HG02642 (cell line): ENCODE results near the gene ZNF205.
"Not testable (repeated sequence)": the region's sequence is repeated elsewhere in the genome, so short reads cannot be mapped to it uniquely, and the experiment has no call there.

ENCODE experiments used
- ATAC-seq: cut with Tn5 transposase; IDR thresholded peaks from one replicate; pipeline ENCODE4 v1.9.1; 2021; ENCODE audit warnings: mild to moderate bottlenecking; ENCODE audit not compliant: unreplicated experiment, poor library complexity

The ZNF205 gene

DNA sequence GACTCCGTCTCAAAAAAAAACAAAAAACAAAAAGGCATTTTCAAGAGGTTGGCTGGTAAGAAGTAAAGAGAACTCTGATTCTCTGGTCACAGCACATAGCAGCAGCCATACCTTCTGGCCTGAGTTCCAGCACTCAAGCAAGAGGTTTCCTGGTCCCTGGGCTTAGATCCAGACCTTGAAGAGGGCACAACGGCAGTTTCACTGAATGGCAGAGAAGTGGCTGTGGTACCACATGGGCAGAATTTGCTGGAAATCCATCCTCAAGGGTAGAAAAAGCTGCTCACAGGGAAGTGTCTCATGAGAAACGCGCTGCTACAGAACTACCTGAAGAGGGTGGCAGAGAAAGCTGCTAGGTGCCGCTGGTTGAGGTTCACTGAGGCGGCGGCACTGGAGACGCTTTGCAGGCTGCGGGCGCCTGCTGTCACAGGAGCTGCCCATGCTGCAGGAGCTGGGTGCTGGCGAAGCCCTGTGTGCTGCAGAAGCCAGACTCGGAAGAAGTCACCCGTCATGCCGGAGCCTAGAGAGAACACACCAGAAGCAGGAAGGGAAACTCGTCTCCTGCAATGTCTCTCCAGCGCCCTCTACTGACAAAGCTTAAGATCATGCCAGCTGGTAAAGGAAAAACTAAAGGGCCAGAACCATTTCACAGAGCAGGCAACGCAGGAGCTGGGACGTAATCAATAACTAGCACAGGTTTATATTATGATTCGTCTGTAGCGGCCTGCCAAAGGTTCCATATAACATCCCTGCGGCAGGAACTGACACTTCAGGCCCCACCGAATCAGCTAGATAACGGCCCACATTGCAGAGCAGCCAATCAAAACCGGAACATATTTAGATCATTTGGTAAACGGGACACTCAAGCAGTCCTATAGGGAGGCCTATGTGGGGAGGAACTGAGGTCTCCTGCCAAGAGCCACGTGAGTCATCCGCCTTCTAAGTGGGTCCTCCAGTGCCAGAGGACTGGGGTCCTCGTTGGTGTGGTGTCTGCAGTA, 17.0 kb downstream of the ZNF205 start:
- ATAC-seq: peak; percentile 48

DNA sequence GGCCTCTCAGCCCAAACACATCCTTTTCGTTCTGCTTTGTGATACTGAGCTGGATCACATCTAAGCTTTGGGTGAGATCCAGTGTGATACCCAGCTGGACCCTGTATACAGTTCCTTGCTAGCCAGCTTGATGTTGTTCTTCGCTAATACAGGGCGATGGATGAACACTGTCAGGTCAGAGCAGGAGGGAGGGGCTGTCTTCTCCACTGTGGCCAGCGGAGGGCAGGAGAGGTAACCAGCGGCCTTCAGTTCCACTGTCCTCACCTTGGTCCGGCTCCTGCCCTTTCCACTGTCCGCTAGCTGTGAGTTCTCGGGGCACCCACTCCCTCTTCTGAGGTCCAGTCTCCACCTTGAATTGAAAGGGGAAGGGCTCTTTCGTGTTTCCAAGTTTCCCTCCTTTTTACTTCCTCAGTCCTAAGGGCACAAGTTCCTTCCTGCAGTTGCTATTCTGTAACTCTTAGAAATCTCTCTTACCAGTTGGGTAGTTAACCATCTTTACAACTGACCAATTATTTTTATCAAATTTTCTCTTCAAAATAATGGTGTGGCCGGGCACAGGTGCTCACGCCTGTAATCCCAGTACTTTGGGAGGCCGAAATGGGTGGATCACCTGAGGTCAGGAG, 19.5 kb downstream of the ZNF205 start:
- ATAC-seq: no peak

DNA sequence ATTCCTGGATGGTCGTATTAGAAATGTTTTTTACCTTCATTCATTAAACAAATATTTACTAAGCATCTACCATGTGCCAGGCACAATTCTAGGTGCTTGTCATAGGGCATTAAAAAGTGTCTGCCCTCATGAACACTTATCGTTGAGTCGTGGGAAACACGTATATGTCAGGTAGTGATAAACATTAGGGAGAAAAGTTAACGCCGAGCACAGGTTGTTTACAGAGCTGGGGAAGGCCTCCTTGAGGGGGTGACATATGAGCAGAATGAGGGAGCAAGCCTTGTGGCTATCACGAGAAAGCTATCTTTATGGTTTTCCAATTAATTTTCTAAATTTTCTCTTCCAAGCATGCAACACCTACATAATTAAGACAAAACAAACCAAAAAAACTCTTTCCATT, 21.5 kb downstream of the ZNF205 start:
- no peak for ATAC-seq

DNA sequence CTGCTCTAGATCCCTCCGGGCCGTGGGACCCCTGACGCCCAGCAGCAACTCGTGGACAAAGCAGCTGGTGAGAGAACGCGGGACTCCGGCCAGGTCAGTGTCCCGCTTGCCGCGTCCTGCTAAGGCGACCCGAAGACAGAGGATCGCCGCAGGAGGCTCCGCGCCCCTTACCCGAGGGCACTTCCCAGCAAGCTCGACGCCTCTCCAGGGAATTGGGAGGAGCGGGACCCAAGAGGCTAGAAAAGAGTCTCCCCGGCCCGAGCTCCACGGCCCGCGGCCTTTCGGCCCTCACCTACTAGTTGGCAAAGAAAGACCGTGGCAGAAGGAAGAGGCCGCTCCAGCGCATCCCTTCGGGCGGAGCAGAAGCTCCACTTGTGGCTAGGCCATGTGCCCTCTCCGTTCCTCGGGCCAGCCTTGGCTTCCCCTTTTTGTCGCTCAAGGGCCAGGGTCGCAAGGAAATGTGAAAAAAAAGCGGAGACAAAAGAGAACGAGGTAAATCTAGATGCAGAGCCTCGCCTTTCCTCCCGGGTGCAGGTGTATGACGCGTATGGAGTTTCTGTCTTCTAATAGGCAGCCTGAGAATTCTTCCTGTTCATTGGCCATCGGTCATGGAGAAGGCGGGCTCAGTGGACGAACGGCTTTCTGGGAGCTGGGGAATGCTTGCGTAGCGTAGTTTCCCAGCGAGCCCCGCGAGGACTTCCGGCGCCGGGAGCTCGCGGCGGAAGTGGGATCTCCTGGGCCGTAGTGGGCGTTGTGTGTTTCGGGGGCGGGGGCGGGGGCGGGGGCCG, 22.1 kb downstream of the ZNF205 start, which contains the start of gene ZNF213:
Gene ZNF213, plus strand, starts transcription at position 692 of the 788 bp plus-strand sequence. CDS start 2,252 bp downstream, outside the sequence.
- ATAC-seq: peak; percentile 91

DNA sequence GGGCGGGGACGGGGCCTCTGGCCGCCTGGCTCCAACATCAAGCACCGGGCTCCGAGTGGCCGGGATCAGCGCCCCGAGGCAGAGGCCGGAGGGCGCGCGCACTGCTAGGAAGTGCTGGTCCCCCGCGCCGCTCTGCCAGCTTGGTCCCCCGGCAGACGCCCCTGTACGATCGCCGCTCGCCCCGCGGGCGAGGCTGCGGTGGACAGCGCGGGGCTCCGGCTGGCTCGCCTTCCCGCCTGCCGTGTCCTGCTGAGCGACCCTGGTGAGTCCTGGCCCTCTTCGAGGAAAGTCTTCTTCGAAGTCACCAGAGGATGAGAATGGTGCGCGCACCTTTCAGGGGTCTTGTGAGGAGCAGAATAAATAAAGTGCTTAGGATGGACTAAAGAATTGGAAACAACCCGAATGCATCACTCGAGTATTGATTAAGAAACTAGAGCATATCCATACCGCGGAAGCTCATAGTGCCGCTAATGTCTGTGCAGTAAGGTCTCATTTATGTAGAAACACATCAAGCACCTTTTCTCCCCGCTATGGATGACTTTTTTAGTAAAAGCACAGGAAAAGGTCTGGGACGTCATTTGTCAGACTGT, 22.8 kb downstream of the ZNF205 start:
- ATAC-seq: no peak

DNA sequence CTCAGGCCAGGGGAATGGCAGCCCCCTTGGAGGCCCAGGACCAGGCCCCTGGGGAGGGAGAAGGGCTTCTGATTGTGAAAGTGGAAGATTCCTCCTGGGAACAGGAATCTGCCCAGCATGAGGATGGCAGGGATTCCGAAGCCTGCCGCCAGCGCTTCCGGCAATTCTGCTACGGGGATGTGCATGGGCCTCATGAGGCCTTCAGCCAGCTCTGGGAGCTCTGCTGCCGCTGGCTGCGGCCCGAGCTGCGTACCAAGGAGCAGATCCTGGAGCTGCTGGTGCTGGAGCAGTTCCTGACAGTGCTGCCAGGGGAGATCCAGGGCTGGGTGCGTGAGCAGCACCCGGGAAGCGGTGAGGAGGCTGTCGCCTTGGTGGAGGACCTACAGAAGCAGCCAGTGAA, 24.9 kb downstream of the ZNF205 start:
- ATAC-seq: no peak

DNA sequence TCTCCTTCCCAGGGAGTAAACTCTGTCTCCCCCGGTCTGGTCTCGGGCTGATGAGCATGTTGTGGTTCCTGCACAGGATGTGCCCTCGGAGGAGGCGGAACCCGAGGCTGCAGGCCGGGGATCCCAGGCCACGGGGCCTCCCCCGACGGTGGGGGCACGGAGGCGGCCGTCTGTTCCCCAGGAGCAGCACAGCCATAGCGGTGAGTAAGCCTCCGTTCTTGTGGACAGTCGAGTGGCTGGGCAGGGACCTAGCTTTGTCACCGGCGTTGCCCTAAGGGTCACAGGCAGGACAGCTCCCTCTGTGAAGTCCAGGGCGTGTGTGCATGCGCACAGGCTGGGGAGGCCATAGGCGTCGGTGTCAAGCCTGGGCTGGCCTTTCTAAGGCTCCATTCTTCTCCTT, 26.0 kb downstream of the ZNF205 start:
- ATAC-seq: no peak

DNA sequence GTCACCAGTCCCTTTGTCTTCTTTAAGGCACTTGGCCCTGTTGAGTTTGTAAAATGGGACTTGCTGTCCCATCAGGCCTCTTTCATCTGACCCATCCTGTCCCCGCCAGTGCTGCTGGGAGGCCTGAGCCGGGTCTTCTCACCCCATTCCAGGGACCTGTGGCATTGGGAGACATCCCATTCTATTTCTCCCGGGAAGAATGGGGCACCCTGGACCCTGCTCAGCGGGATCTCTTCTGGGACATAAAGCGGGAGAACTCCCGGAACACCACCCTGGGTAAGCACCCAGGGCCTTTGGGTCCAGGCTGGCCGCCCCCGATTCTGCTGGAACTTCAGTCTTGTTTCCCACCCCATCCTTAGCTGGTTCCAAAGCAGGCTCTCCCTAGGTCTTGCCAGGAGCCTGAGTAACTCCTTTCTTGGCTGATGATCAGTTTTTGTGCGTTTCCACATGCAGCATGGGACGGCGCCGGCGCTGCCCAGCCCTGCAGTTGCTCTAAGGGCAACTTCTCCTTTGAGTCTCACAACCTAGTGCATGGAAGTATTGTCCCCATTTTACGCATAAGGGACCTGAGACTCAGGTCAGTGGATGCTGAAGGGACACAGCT, 26.5 kb downstream of the ZNF205 start:
- no peak for ATAC-seq

DNA sequence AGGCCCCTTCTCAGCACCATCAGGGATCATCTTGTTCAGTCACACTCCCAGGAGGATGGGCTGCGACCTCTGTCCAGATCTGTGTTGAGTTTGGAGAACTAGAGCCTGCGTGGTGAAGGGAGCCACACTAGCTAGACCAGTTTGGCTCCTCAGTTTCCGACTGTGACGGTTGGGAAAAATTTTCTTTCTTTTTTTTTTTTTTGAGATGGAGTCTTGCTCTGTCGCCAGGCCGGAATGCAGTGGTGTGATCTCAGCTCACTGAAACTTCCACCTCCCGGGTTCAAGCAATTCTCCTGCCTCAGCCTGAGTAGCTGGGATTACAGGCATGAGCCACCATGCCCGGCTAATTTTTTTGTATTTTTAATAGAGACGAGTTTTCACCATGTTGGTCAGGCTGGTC, 27.2 kb downstream of the ZNF205 start:
- ATAC-seq: not testable (repeated sequence)

DNA sequence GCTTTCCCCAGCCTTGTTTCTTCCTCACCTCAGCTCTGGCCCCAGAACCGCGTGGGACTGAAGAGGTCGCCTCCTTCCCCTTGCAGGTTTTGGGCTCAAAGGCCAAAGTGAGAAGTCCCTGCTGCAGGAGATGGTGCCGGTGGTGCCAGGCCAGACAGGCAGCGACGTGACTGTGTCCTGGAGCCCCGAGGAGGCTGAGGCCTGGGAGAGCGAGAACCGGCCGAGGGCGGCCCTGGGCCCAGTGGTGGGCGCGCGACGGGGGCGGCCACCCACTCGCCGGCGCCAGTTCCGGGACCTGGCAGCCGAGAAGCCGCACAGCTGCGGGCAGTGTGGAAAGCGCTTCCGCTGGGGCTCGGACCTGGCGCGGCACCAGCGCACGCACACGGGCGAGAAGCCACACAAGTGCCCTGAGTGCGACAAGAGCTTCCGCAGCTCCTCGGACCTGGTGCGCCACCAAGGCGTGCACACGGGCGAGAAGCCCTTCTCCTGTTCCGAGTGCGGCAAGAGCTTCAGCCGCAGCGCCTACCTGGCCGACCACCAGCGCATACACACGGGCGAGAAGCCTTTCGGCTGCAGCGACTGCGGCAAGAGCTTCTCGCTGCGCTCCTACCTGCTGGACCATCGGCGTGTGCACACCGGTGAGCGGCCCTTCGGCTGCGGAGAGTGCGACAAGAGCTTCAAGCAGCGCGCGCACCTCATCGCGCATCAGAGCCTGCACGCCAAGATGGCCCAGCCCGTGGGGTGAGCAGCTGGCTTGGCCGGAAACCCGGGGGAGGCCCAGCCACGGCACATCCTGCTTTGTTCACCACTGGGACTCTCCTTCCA, 28.4 kb downstream of the ZNF205 start:
- no peak for ATAC-seq

DNA sequence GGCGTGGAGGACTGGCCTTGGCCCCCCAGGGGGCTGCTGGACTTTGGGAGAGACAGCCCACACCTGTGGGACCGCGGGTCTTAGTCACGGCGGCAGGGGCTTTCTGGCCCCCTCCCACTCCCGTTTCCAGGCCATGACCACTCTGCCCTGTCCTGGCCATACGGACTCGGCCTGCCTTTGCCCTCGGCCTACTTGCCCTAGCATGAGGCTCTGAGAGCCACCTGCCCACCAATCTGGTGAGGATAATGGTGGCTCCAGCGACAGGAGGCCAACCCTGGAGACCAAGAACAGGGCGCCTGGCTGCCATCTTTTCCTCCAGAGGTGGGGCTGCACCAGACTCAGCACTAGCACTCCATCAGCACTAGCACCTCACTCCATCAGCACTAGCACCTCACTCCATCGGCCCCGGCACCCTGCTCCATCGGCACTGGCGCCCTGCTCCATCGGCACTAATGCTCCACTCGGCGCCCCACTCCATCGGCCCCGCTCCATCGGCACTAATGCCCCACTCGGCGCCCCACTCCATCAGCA, 29.5 kb downstream of the ZNF205 start:
- ATAC-seq: no peak

DNA sequence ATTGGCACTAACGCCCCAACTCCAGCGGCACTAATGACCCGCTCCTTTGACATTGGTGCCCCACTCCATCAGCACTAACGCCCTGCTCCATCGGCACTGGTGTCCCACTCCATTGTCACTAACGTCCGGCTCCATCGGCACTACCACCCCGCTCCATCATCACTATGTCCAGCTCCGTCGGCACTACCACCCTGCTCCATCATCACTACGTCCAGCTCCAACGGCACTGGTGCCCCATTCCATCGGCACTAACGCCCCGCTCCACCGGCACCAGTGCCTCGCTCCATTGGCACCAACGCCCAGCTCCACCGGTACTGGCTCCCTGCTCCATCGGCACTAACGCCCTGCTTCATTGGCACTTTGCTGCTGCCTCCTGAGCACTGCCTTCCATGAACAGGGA, 29.9 kb downstream of the ZNF205 start:
- no peak for ATAC-seq

DNA sequence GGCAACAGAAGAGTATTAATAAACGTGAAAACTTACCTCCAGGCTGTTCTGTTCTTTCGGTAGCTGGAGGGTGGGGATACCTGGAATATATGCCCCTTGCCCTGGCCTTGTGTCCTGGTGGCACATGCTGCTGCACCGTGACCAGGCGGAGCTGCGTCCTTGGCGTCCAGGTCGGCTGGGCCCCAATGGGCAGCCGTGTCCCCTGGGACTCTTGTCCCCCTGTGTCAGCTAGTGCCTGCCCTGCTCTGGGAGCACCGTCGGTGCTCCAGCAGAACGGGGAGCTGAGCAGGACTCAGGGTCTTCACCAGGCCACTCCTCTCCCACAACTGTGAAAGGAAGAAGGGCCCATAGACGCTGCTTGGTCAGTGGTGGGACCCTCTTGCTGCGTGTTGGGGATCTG, 30.4 kb downstream of the ZNF205 start:
- ATAC-seq: no peak

DNA sequence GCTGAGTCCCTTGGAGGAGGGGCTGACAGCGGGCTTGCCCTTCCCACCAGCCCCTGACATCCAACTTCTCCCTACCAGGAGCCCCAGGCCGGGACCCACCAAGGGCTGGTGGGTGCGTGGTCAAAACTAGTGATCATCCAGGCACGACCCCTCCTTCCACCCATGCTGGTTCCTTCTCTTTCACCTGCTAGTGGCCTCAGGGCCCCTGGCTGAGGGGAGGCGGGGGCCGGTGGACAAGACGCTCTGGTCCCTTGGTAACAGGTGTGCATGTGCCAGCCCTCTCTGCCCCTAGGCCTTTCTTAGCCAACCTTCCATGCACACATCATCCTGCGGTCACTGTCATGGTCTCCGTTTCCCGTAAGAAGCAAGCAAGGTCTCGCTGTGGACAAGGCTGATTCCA, 30.8 kb downstream of the ZNF205 start:
- ATAC-seq: no peak

DNA sequence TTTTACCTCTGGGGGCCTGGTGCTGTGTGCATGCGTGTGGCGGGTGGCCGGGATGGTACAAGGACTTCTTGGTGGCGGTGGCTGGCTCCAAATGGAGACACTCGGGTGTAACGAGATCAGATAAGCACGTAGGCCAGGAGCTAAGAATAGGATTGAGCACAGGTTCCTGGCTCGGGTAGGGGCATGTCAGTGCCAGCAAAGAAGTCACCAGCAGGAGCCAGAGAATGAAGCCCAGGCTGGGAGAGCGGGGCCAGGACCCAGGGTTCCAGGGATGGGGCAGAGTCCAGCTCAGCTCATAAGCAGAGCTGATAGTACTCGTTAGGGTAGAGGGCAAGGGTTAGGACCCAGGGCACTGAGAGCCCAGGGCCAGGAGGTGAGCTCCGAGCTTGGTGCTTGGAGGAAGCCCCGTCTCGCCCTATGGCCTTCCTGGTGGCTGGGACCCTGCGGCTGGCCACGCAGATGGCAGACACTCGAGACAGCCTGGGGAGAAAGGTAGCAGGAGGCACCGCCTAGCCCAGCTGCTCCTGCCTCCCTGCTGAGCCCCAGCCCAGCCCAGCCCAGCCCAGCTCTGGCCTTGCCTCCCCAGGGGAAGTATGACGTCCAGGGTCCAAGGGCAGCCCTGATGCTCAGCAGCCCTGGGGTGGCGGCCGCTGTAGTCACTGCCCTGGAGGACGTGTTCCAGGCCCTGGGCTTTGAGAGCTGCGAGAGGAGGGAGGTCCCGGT, 31.4 kb downstream of the ZNF205 start:
- ATAC-seq: no peak

DNA sequence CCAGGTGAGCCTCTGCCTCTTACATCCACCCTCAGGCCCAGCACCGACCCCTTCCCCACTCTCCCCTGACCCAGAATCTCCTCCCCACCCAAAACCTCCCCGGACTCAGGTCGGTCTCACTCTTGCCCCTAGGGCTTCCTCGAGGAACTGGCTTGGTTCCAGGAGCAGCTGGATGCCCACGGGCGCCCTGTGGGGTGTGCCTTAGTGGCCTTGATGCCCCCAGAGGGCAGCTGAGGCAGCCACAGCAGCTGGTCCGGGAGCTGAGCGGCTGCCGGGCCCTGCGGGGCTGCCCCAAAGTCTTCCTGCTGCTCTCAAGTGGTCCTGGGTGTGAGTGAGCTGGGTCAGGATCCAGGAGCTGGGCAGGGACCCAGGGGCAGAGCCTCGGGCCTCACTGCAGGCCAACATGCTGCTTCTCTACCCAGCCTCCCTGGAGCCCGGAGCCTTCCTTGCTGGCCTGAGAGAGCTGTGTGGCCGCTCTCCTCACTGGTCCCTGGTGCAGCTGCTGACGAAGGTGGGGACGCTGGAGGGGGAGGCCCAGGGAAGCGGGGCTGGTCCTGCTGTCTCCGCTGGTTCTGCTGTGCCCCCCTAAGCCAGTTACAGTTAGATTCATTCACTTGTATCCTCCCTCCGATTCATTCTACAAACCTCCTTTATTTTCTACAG, 32.1 kb downstream of the ZNF205 start:
- no peak for ATAC-seq

DNA sequence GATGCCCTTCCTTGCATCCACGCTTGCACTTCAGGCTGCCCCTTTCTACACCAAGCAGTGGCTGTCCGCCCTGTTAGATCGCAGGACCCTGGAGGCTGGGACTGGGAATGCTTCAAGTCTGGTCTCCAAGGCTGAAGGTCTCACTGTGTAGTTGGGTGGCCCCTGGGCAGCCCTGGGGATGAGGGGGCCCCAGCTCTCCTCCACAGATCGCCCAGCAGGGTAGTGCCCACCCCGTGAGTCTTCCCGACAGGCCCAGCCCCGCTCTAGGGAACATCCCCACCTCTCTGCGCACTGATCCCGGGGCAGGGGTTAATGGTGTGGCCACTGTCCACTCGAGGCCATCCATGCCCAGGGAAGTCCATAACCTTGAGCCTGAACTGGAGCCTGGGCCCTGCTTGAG, 32.8 kb downstream of the ZNF205 start:
- ATAC-seq: no peak

DNA sequence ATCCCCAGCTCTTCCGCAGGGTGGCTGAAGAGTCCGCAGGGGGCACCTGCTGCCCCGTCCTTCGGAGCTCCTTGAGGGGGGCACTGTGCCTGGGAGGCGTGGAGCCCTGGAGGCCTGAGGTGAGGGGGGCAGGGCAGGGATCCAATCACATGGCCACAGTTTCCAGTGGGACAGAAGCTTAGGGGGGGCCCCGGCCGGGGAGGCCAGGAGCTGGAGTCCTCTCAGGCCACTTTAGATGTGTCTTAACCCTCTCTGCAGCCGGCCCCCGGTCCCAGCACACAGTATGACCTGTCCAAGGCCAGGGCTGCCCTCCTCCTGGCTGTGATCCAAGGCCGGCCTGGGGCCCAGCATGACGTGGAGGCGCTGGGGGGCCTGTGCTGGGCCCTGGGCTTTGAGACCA, 33.3 kb downstream of the ZNF205 start:
- no peak for ATAC-seq
